Measurements from ENCODE around the gene SLC7A4.

GRCh38 chr22:21042978-21043859 is 10.9 kb upstream of the SLC7A4 start:
- TF ChIP-seq CTCF (IDR thresholded peaks at IDR 0.05; ENCODE audit: low read length): no peak
- no peak for TF ChIP-seq EZH2 (optimal IDR thresholded peaks at IDR 0.05; ENCODE audit: low read depth, low read length)
- no peak for TF ChIP-seq EZH2phosphoT487 (IDR thresholded peaks at IDR 0.05; ENCODE audit: low read length)

All from MM.1S (cell line).